BLaER1 treated with 17β-estradiol and CSF1 and Interleukin-3, amounts not matched to agents 10 nM and 100 nM (cell line): ENCODE data around the gene IL34.

Experiments
- H3K27ac ChIP-seq, 11 experiments: shearing (Covaris generic); formaldehyde crosslinking; 2 replicates each; pipeline ENCODE4 v1.8.1; 2022
- H3K27me3 ChIP-seq, 11 experiments: shearing (Covaris generic); formaldehyde crosslinking; 2 replicates each; pipeline ENCODE4 v1.8.1; 2022
- H3K36me3 ChIP-seq, 11 experiments: shearing (Covaris generic); formaldehyde crosslinking; 2 replicates each; pipeline ENCODE4 v1.8.1; 2022
- H3K4me1 ChIP-seq, 10 experiments: shearing (Covaris generic); formaldehyde crosslinking; 2 replicates each; pipeline ENCODE4 v1.8.1; 2022
- H3K4me2 ChIP-seq, 11 experiments: shearing (Covaris generic); formaldehyde crosslinking; 2 replicates each; pipeline ENCODE4 v1.8.1; 2022
- H3K4me3 ChIP-seq, 10 experiments: shearing (Covaris generic); formaldehyde crosslinking; 2 replicates each; pipeline ENCODE4 v1.8.1; 2022
- H3K9ac ChIP-seq, 11 experiments: shearing (Covaris generic); formaldehyde crosslinking; 2 replicates each; pipeline ENCODE4 v1.8.1; 2022
- H3K9me3 ChIP-seq, 11 experiments: shearing (Covaris generic); formaldehyde crosslinking; replicated peaks in 1 of 11; 2 replicates each; pipeline ENCODE4 v1.8.1; 2022
- H4K20me1 ChIP-seq, 11 experiments: shearing (Covaris generic); formaldehyde crosslinking; 2 replicates each; pipeline ENCODE4 v1.8.1; 2022
- Cebpa-rat ChIP-seq, 11 experiments: shearing (Covaris generic); IDR thresholded peaks; 2 replicates each; pipeline ENCODE4 v1.8.1; 2022

Gene IL34

DNA sequence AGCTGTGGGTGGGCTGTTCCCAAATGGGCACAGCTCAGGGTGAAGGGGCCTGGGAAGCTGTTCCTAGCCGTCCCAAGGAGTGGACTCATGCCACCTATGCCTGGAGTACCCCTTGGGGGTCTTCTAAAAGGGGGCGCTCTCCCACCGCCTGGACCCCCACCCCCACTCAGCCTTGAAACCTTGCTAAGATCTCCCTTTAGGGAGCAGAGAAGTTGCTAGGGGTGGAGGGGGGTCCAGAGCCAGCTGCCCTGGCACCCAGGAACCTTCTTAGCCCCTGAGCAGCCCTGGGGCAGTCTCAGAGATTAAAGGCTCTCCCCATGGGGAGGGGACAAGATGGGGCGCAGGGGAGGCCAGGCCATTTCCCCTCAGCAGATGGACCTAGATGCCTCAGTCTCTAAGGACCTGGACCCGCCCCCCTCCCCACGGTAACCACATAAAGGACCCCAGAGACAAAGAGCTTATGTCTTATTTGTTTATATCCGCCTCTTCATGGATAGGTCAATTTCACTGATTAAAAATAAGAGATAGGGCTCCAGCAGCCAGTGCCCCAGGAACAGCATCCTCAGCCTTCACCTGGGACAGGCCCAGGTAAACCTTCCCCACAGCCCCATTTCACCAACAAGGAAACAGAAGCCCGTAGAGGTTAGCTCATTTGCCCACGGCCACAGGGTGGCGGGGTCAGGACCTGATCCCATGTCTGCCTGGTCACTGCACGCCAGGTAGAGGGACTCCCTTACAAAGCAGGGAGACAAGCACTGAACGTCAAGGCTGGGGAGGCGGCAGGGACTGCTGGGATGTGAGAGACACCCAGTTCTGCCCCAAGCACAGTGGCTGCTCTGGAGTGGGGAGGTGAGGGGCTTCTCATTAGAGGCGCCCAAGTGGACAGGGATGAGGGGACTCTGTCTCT, 36.1 kb downstream of the IL34 start:
- Histone ChIP-seq H3K27me3 (no peaks in the 10 kb centered on the region), H3K4me1 (peaks cover 9 to 75% (median 64%) of the 10 kb centered on the region in 10 experiments; a peak in 19 of 20 replicates), H3K9me3 (no peaks in the 10 kb centered on the region), H3K9ac (peak overlapping the region in 6 of 11 experiments; percentile 11 to 52 (median 38); a peak in 10 of 22 replicates), H3K4me2 (peak overlapping the region in 8 of 11 experiments; percentile 28 to 99 (median 96); a peak in 17 of 22 replicates), H3K4me3 (no peak overlapping the region), H3K27ac (peak overlapping the region in 2 of 11 experiments; percentile 4 to 56; a peak in 4 of 22 replicates), H4K20me1 (peaks cover 14 to 80% (median 47%) of the 10 kb centered on the region in 11 experiments; a peak in 21 of 22 replicates), H3K36me3 (peaks cover 0 to 52% (median 27%) of the 10 kb centered on the region in 11 experiments; a peak in 17 of 22 replicates)
- no peak for TF ChIP-seq Cebpa-rat (IDR thresholded peaks at IDR 0.05)

DNA sequence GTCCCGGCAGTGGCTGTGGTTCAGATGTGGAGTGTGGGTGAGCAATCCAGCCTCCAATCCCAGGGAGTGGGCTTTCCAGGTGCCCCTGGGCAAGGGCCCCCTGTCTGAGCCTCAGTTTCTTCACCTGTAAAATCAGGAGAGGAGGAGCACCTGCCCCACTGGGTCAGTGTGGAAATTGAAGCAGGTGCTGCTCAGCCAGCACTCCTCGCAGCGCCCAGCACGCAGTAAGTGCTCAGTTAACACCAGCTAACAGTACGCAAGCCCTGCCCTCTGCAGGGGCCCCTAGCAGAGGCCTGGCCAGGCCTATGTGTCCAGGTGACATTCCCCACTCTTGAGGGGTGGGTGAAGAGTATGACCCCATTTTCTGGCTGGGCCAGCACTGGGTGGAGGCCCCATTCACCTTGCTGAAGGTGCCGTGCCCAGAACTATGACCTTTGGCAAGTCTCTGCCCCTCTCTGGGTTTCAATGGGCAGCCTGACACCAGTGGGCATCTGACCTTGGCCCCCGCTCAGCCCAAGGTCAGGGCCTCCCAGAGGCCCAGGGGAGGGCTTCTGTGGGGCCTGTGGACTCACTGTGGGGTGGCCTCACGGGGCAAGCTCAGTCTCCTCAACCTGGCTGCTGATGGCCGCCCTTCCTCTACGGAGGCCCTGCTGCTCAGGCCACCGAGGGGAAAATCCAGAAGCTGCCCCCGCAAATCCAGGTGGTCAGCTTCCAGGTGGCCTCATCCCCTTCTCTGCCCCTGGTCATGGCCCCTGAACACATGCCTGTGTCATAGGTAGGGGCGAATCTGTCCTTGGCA, 37.0 kb downstream of the IL34 start:
- no peaks in the 10 kb centered on the region for H3K9me3 ChIP-seq
- H3K4me2 ChIP-seq = peak overlapping the region in 8 of 11 experiments; percentile 28 to 99 (median 96); a peak in 15 of 22 replicates
- H3K4me1 ChIP-seq = peaks cover 9 to 83% (median 72%) of the 10 kb centered on the region in 10 experiments; a peak in 19 of 20 replicates
- no peak for TF ChIP-seq Cebpa-rat (IDR thresholded peaks at IDR 0.05)
- peak overlapping the region in 6 of 11 experiments; percentile 22 to 94 (median 51); a peak in 11 of 22 replicates for H3K9ac ChIP-seq
- H3K4me3 ChIP-seq = no peak overlapping the region
- no peaks in the 10 kb centered on the region for H3K27me3 ChIP-seq
- H3K27ac ChIP-seq = peak overlapping the region in 3 of 11 experiments; percentile 4 to 56 (median 30); a peak in 4 of 22 replicates
- peaks cover 0 to 44% (median 18%) of the 10 kb centered on the region in 11 experiments; a peak in 17 of 22 replicates for H3K36me3 ChIP-seq
- peaks cover 22 to 81% (median 47%) of the 10 kb centered on the region in 11 experiments; a peak in 21 of 22 replicates for H4K20me1 ChIP-seq

DNA sequence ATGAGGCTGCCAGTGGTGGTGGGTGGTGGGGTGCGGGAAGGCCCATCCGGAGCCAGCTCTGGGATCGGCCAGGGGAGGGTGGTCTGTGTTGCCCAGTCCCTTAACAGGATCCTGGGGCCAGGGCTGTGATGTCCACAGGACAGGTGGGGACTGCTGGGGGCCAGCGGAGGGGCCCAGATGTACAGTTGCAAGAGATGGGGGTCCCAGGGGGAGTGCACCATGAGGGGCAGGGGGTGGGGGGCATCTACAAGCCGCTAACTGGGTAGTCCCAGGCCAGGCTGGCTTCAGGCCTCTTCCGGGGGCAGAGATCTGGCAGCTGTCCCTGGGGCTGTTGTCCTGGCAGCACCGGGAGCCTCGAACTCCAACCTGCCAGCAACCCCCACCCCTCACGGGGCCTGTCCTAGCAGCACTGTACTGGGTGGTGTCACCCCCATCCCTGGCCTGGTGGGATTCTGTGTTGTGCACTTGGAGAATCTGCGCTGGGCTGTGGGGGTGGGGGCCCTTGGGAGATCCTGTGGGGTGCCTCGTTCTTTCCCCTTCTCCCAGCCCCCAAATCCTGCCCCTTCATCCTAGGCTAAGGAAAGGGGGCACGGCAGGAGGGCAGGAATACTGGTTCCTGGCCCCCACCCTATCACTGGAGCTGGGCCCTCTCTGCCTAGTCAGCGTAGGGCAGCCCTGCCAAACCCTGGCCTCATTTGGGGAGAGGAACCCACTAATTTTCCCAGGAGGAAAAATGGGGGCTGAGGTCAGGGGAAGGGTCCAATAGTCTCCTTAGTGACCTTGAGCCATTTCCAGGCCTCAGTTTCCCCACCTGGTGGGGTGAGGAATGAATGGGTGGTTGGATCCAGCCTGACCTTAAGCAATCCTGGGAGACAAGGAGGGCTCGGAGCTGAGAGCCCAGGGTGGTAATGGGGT, 38.0 kb downstream of the IL34 start:
- Histone ChIP-seq H3K9me3 (no peaks in the 10 kb centered on the region), H3K4me3 (peak overlapping the region; percentile 56 to 95 (median 87); a peak in 17 of 20 replicates), H3K27me3 (no peaks in the 10 kb centered on the region), H3K36me3 (peaks cover 0 to 33% (median 8%) of the 10 kb centered on the region in 11 experiments; a peak in 17 of 22 replicates), H3K4me1 (peaks cover 9 to 86% (median 76%) of the 10 kb centered on the region in 10 experiments; a peak in 19 of 20 replicates), H3K4me2 (peak overlapping the region; percentile 81 to 99 (median 96)), H3K27ac (peak overlapping the region in 5 of 11 experiments; percentile 19 to 90 (median 82); a peak in 7 of 22 replicates), H3K9ac (peak overlapping the region in 9 of 11 experiments; percentile 8 to 94 (median 89); a peak in 17 of 22 replicates), H4K20me1 (peaks cover 33 to 82% (median 47%) of the 10 kb centered on the region in 11 experiments; a peak in 21 of 22 replicates)
- TF ChIP-seq Cebpa-rat (IDR thresholded peaks at IDR 0.05) = no peak

DNA sequence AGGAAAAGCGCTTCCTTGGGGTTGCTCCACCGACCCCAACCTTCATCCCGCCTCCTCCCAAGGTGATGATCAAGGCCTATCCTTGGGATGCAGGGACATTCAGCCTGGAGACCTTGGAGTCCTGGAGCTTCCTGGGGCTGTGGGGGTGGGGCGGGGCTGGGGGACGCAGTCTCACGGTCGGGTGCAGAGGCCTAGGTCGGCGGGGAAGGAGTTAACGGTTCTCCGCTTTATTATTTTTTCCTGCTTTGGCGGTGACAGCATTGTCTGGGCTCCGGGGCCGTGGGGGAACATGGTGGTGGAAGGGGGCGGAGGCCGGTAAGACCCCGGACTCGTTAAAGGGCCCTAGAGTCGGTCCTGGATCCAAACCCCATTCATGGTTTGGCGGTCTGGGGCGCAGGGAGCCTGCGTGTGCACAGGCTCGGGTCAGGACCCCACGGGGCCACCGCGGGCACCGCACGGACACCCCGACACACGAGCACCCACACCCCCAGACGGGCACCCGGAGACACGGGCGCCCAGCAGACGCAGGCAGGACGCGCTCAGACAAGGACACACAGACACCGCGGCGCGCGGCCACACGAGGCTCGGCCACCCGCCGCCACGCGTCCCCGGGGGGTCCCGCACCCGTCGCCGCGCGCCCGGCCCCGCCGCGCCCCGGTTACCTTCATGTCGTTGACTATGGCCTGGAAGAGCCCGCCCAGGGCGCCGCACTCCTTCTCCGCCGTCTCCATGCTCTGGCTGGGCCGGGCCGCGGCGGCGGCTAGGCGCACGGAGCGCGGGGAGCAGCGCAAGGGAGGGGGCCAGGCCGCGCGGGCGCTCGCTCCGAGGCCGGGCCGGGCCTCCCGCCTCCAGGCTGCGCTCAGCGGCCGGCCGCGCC, 38.9 kb downstream of the IL34 start:
- H3K4me2 ChIP-seq = peak overlapping the region; percentile 81 to 99 (median 96)

GRCh38 chr16:70685938-70686375, 39.6 kb downstream of the IL34 start, which contains the start of gene MTSS2:
MTSS2 (minus strand) TSS chr16:70686053; CDS start chr16:70685791, 262 bp downstream.
- H3K4me1 ChIP-seq = peaks cover 9 to 92% (median 80%) of the 10 kb centered on the region in 10 experiments; a peak in 19 of 20 replicates
- no peak for TF ChIP-seq Cebpa-rat (IDR thresholded peaks at IDR 0.05)
- peak within 1 kb of the TSS; percentile 81 to 99 (median 96) for H3K4me2 ChIP-seq
- H3K4me3 ChIP-seq = peak within 1 kb of the TSS; percentile 56 to 95 (median 87)
- peak within 1 kb of the TSS; percentile 75 to 94 (median 88) for H3K9ac ChIP-seq
- peaks cover 31 to 83% (median 40%) of the 10 kb centered on the region in 11 experiments; a peak in 21 of 22 replicates for H4K20me1 ChIP-seq
- no peaks in the 10 kb centered on the region for H3K27me3 ChIP-seq
- no peaks in the 10 kb centered on the region for H3K9me3 ChIP-seq
- peaks cover 0 to 22% (median 0%) of the 10 kb centered on the region in 11 experiments; a peak in 7 of 22 replicates for H3K36me3 ChIP-seq
- H3K27ac ChIP-seq = peak within 1 kb of the TSS; percentile 50 to 90 (median 80); a peak in 21 of 22 replicates

More for the DNA sequence above, 38.9 kb downstream of the IL34 start:
- peak overlapping the region; percentile 50 to 90 (median 80); a peak in 21 of 22 replicates for H3K27ac ChIP-seq
- H3K9ac ChIP-seq = peak overlapping the region; percentile 75 to 94 (median 88)
- TF ChIP-seq Cebpa-rat (IDR thresholded peaks at IDR 0.05) = no peak
- peak overlapping the region; percentile 56 to 95 (median 87) for H3K4me3 ChIP-seq
- H3K36me3 ChIP-seq = peaks cover 0 to 26% (median 4%) of the 10 kb centered on the region in 11 experiments; a peak in 18 of 22 replicates
- peaks cover 9 to 88% (median 76%) of the 10 kb centered on the region in 10 experiments; a peak in 19 of 20 replicates for H3K4me1 ChIP-seq
- H3K9me3 ChIP-seq = no peaks in the 10 kb centered on the region
- no peaks in the 10 kb centered on the region for H3K27me3 ChIP-seq
- H4K20me1 ChIP-seq = peaks cover 36 to 87% (median 44%) of the 10 kb centered on the region in 11 experiments; a peak in 21 of 22 replicates

DNA sequence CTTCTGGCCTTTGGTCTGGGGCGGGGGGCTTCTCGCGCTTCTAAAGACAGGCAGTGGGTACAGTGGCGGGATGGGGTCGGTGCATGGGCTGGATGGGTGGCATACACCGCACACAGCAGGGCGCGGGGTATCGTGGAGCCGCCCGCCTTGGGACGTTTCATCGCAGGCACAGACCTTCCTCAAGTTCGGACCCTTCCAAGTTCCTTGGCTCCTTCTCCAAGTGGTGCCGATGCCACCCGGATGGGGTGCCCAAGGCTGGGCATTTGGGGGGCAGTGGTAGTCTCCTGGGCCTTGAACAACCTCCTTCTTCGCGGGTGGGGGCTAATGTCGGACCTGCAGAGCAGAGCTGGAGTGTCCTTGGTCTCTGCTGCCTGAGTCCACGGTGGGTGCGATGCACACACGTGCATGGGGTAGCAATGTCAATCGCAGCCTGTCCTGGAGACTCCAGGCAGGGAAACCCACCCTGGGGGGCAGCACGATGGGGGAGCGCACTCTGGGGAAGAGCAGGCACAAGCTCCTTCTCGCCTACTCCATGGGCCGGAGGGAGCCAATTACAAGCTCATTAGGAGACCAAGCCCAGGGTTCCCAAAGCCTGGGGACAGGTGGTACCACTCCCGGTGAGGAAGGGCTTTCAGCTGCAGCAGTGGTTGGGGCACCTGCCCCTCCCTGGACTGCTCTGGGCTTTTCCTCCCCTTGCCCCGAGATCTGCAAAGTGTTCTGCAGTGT, 40.2 kb downstream of the IL34 start:
- no peaks in the 10 kb centered on the region for H3K27me3 ChIP-seq
- H3K27ac ChIP-seq = peak overlapping the region in 10 of 11 experiments; percentile 50 to 90 (median 81); a peak in 19 of 22 replicates
- H3K36me3 ChIP-seq = peaks cover 0 to 27% (median 0%) of the 10 kb centered on the region in 11 experiments; a peak in 7 of 22 replicates
- H3K4me1 ChIP-seq = peaks cover 9 to 92% (median 80%) of the 10 kb centered on the region in 10 experiments; a peak in 19 of 20 replicates
- H3K4me3 ChIP-seq = peak overlapping the region; percentile 56 to 95 (median 87)
- no peak for TF ChIP-seq Cebpa-rat (IDR thresholded peaks at IDR 0.05)
- H3K9me3 ChIP-seq = no peaks in the 10 kb centered on the region
- peak overlapping the region; percentile 81 to 99 (median 96) for H3K4me2 ChIP-seq
- peak overlapping the region; percentile 75 to 94 (median 88) for H3K9ac ChIP-seq
- peaks cover 25 to 82% (median 34%) of the 10 kb centered on the region in 11 experiments; a peak in 21 of 22 replicates for H4K20me1 ChIP-seq
